WTC11 (cell line): ENCODE measurements around the gene HNRNPLL. TPM values are rescaled to one million over a fixed set of nuclear protein-coding genes. Genes with fewer than 3 reads are reported as not detected.

Experiments used
- ATAC-seq: fragments of 200-7000 bp; cut with Tn5 transposase; 2 replicates; pipeline ENCODE4 v1.10.0; 2021; ENCODE audit warnings: mild to moderate bottlenecking, moderate library complexity
- CTCF ChIA-PET: fragments of 300-600 bp; sonication (Branson Sonifier 250); formaldehyde crosslinking; loops from one replicate; lab custom pipeline; 2021; ENCODE audit warnings: antibody characterized with exemption; lab: Charles Lee
- POLR2A ChIA-PET: fragments of 350-600 bp; sonication (Branson Sonifier 250); formaldehyde crosslinking; loops from one replicate; lab custom pipeline; 2021; ENCODE audit warnings: antibody characterized with exemption; lab: Charles Lee
- DNase-seq: peaks from one replicate; pipeline ENCODE4 v3.0.0; 2021; ENCODE audit warnings: low spot score
- H3K27ac Mint-ChIP-seq: 2 replicates; pipeline ENCODE4 v1.8.0; 2021; ENCODE audit warnings: mixed read lengths
- H3K27me3 Mint-ChIP-seq: 2 replicates; pipeline ENCODE4 v1.8.0; 2021; ENCODE audit warnings: low read depth, mild to moderate bottlenecking, moderate library complexity, mixed read lengths
- H3K36me3 Mint-ChIP-seq: 2 replicates; pipeline ENCODE4 v1.8.0; 2021; ENCODE audit warnings: mixed read lengths
- H3K4me1 Mint-ChIP-seq: 2 replicates; pipeline ENCODE4 v1.8.0; 2022; ENCODE audit warnings: mixed read lengths
- H3K4me3 Mint-ChIP-seq: 2 replicates; pipeline ENCODE4 v1.8.0; 2021; ENCODE audit warnings: mild to moderate bottlenecking, moderate library complexity, mixed read lengths
- H3K9me3 Mint-ChIP-seq: 2 replicates; pipeline ENCODE4 v1.8.0; 2021; ENCODE audit warnings: mixed read lengths
- CBFB ChIP-seq: sonication (generic); formaldehyde crosslinking; IDR thresholded peaks from 2 replicates; pipeline ENCODE4 v1.8.1; 2022; ENCODE audit warnings: mild to moderate bottlenecking, low read depth, missing genetic modification reagents
- ETV6 ChIP-seq: sonication (generic); formaldehyde crosslinking; IDR thresholded peaks from 2 replicates; pipeline ENCODE4 v1.8.1; 2022; ENCODE audit warnings: mild to moderate bottlenecking, missing genetic modification reagents
- FOXJ3 ChIP-seq: sonication (generic); formaldehyde crosslinking; IDR thresholded peaks from 2 replicates; pipeline ENCODE4 v1.9.0; 2021; ENCODE audit warnings: missing genetic modification reagents, mild to moderate bottlenecking, borderline replicate concordance
- GABPB1 ChIP-seq: sonication (generic); formaldehyde crosslinking; IDR thresholded peaks from 2 replicates; pipeline ENCODE4 v1.8.1; 2023; ENCODE audit warnings: mild to moderate bottlenecking, missing genetic modification reagents
- HMGA2 ChIP-seq: fragments of 250-450 bp; sonication (Bioruptor Pico); IDR thresholded peaks from 2 replicates; pipeline ENCODE4 v1.4.0; 2021; ENCODE audit warnings: mild to moderate bottlenecking, moderate library complexity
- JAZF1 ChIP-seq: fragments of 250-450 bp; sonication (Bioruptor Pico); IDR thresholded peaks from 2 replicates; pipeline ENCODE4 v1.9.0; 2021; ENCODE audit warnings: moderate library complexity, mild to moderate bottlenecking, inconsistent platforms
- KAT7 ChIP-seq: sonication (generic); formaldehyde crosslinking; IDR thresholded peaks from 2 replicates; pipeline ENCODE4 v1.8.1; 2023; ENCODE audit warnings: missing genetic modification reagents, mild to moderate bottlenecking, borderline replicate concordance
- NFE2L1 ChIP-seq: sonication (generic); formaldehyde crosslinking; IDR thresholded peaks from 2 replicates; pipeline ENCODE4 v1.8.1; 2023; ENCODE audit warnings: missing genetic modification reagents
- PRRX2 ChIP-seq: fragments of 250-450 bp; sonication (Bioruptor Pico); IDR thresholded peaks from 2 replicates; pipeline ENCODE4 v1.8.0; 2021; ENCODE audit warnings: mild to moderate bottlenecking
- SMAD3 ChIP-seq: sonication (generic); formaldehyde crosslinking; IDR thresholded peaks from 2 replicates; pipeline ENCODE4 v1.8.0; 2022; ENCODE audit warnings: missing genetic modification reagents, mild to moderate bottlenecking, borderline replicate concordance
- ZNF423 ChIP-seq: fragments of 250-450 bp; sonication (Bioruptor Pico); IDR thresholded peaks from 2 replicates; pipeline ENCODE4 v2.1.2; 2022; ENCODE audit warnings: mild to moderate bottlenecking, moderate library complexity
- total RNA-seq: library from RNA; stranded (reverse); gene quantifications from 3 replicates; pipeline ENCODE4 v1.2.3, GENCODE V29; 2021
- TF ChIP-seq, protein P1 (sequence below): fragments of 250-450 bp; sonication (Bioruptor Pico); IDR thresholded peaks from 2 replicates; pipeline ENCODE4 v1.8.0; 2021; ENCODE audit warnings: mild to moderate bottlenecking
- TF ChIP-seq, protein P2 (sequence below): sonication (generic); formaldehyde crosslinking; IDR thresholded peaks from 2 replicates; pipeline ENCODE4 v1.8.0; 2022; ENCODE audit warnings: mild to moderate bottlenecking, missing genetic modification reagents
- TF ChIP-seq, protein P3 (sequence below): sonication (generic); formaldehyde crosslinking; IDR thresholded peaks from 2 replicates; pipeline ENCODE4 v1.8.1; 2023; ENCODE audit warnings: mild to moderate bottlenecking, moderate library complexity, missing genetic modification reagents
- TF ChIP-seq, protein P4 (sequence below): sonication (generic); formaldehyde crosslinking; IDR thresholded peaks from 2 replicates; pipeline ENCODE4 v1.8.0; 2022; ENCODE audit warnings: missing genetic modification reagents
- TF ChIP-seq, protein P5 (sequence below): sonication (generic); formaldehyde crosslinking; conservative IDR thresholded peaks from 2 replicates; pipeline ENCODE4 v1.8.1; 2022; ENCODE audit warnings: mild to moderate bottlenecking, missing genetic modification reagents

Gene HNRNPLL
- total RNA-seq, 1 experiment from 2014 or later = 65.3 TPM

DNA sequence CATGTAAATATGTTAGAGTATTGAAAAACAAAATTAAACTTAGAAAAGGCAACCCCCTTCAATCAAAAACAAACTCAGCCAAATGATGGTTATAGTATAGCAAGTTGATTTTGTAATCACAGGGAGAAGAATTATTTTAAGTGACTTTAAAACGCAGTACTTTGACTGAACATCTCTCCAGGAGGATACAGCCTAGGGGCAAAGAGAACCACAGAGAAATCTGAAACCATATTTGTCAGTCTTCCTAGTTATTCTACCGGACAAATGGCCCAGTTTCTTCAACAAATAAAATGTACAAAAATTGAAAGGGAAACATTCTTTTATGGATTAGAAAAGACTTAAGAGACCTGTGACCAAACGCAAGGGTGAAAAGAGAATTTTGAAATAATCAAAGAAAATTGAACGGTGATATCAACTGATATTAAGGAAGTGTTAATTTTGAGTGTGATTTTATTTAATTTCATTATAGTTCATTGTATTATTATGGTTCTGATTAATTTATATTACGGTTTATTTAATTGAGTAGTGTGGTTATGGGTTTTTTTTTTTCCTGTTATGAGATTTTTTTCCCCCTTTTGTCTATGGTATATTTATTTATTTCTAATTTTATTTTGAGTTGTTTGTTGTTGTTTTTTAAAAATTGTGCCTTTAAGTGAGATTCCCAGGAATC lies 75.3 kb downstream of the HNRNPLL start (continued):
- TF ChIP-seq JAZF1 (CRISPR knock-in tag) = no peak

DNA sequence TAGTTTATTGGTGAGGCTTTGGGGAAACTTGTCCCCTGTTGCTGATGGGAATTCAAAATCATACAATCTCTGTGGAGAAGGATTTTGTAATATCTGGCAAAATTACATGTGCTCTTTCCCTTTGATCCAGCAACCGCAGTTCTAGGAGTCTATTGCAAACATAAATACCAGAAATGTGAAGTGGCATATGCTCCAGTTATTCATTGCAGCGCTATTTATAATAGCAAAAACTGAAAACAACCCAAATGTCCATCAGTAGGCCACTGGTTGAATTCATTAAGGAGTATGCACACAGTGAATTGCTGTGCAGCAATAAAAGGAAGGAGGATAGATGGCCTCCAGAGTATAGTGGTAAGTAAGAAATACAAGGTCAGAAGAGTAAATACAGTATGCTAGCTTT lies 76.5 kb downstream of the HNRNPLL start:
- POLR2A ChIA-PET = no interaction called here
- ATAC-seq = no peak
- H3K9me3 Mint-ChIP-seq = no peaks in the 10 kb centered on the region

DNA sequence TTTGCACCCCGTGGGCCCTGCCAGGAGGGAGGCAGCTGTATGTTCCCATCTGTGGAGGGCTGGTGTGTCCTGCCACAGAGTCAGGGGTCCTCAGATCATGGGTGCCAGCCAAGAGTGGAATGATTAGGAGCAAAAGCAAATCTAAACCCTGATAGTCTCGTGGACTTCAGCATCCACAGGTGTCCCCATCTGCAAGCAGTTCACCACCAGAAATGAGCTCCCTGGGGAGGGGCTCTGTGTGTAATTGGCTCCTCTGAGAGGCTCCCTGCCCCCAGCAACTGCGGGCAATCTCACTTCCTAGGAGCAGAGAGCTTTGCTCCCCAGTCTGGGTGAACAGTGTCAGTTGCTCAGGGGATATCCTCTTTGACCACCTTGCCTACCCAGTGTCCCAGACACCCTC lies 78.1 kb downstream of the HNRNPLL start:
- DNase-seq (no peak), ATAC-seq (no peak)
- H3K36me3 Mint-ChIP-seq = no peaks in the 10 kb centered on the region
- ChIA-PET POLR2A (no interaction called here), CTCF (interaction anchor here (0.6 to 6.1 kb wide), 6 partner anchors 8 to 172 kb away, joined by 3 to 24 read pairs (median 4); no protein-coding TSS in a partner anchor)
- H3K27ac Mint-ChIP-seq = no peak overlapping the region
- TF ChIP-seq ETV6 (no peak), SMAD3 (CRISPR knock-in tag) (no peak), NFE2L1 (CRISPR knock-in tag) (no peak), FOXJ3 (no peak), ZNF423 (CRISPR knock-in tag) (no peak), PRRX2 (CRISPR knock-in tag) (no peak), KAT7 (CRISPR knock-in tag) (no peak), HMGA2 (CRISPR knock-in tag) (no peak), GABPB1 (no peak), JAZF1 (CRISPR knock-in tag) (no peak)
- TF ChIP-seq, protein P1, sequence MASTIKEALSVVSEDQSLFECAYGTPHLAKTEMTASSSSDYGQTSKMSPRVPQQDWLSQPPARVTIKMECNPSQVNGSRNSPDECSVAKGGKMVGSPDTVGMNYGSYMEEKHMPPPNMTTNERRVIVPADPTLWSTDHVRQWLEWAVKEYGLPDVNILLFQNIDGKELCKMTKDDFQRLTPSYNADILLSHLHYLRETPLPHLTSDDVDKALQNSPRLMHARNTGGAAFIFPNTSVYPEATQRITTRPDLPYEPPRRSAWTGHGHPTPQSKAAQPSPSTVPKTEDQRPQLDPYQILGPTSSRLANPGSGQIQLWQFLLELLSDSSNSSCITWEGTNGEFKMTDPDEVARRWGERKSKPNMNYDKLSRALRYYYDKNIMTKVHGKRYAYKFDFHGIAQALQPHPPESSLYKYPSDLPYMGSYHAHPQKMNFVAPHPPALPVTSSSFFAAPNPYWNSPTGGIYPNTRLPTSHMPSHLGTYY (CRISPR knock-in tag) = no peak
- TF ChIP-seq, protein P2, sequence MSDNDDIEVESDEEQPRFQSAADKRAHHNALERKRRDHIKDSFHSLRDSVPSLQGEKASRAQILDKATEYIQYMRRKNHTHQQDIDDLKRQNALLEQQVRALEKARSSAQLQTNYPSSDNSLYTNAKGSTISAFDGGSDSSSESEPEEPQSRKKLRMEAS (CRISPR knock-in tag) = no peak
- TF ChIP-seq, protein P3, sequence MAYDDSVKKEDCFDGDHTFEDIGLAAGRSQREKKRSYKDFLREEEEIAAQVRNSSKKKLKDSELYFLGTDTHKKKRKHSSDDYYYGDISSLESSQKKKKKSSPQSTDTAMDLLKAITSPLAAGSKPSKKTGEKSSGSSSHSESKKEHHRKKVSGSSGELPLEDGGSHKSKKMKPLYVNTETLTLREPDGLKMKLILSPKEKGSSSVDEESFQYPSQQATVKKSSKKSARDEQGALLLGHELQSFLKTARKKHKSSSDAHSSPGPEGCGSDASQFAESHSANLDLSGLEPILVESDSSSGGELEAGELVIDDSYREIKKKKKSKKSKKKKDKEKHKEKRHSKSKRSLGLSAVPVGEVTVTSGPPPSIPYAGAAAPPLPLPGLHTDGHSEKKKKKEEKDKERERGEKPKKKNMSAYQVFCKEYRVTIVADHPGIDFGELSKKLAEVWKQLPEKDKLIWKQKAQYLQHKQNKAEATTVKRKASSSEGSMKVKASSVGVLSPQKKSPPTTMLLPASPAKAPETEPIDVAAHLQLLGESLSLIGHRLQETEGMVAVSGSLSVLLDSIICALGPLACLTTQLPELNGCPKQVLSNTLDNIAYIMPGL (CRISPR knock-in tag) = no peak
- TF ChIP-seq, protein P4, sequence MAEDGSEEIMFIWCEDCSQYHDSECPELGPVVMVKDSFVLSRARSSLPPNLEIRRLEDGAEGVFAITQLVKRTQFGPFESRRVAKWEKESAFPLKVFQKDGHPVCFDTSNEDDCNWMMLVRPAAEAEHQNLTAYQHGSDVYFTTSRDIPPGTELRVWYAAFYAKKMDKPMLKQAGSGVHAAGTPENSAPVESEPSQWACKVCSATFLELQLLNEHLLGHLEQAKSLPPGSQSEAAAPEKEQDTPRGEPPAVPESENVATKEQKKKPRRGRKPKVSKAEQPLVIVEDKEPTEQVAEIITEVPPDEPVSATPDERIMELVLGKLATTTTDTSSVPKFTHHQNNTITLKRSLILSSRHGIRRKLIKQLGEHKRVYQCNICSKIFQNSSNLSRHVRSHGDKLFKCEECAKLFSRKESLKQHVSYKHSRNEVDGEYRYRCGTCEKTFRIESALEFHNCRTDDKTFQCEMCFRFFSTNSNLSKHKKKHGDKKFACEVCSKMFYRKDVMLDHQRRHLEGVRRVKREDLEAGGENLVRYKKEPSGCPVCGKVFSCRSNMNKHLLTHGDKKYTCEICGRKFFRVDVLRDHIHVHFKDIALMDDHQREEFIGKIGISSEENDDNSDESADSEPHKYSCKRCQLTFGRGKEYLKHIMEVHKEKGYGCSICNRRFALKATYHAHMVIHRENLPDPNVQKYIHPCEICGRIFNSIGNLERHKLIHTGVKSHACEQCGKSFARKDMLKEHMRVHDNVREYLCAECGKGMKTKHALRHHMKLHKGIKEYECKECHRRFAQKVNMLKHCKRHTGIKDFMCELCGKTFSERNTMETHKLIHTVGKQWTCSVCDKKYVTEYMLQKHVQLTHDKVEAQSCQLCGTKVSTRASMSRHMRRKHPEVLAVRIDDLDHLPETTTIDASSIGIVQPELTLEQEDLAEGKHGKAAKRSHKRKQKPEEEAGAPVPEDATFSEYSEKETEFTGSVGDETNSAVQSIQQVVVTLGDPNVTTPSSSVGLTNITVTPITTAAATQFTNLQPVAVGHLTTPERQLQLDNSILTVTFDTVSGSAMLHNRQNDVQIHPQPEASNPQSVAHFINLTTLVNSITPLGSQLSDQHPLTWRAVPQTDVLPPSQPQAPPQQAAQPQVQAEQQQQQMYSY (CRISPR knock-in tag) = no peak
- TF ChIP-seq, protein P5, sequence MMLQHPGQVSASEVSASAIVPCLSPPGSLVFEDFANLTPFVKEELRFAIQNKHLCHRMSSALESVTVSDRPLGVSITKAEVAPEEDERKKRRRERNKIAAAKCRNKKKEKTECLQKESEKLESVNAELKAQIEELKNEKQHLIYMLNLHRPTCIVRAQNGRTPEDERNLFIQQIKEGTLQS (CRISPR knock-in tag) = no peak
- peaks cover 32% of the 10 kb centered on the region for H3K4me1 Mint-ChIP-seq
- peaks cover 9% of the 10 kb centered on the region for H3K27me3 Mint-ChIP-seq
- H3K9me3 Mint-ChIP-seq = no peaks in the 10 kb centered on the region
- H3K4me3 Mint-ChIP-seq = no peak overlapping the region

More for the DNA sequence above, 76.5 kb downstream of the HNRNPLL start:
- Mint-ChIP-seq H3K4me3 (no peak overlapping the region), H3K36me3 (no peaks in the 10 kb centered on the region), H3K27ac (no peak overlapping the region), H3K27me3 (peaks cover 9% of the 10 kb centered on the region), H3K4me1 (peaks cover 32% of the 10 kb centered on the region)
- CTCF ChIA-PET = interaction anchor here (0.6 to 6.1 kb wide), 2 partner anchors 18 to 1978 kb away, joined by 4 to 24 read pairs; no protein-coding TSS in a partner anchor
- TF ChIP-seq GABPB1 (peak; percentile 74), CBFB (no peak)
- no peak for DNase-seq
